Lower leg skin (tissue), 4 donors: Measurements from ENCODE around the gene FAM180A. TPM values are rescaled to one million over a fixed set of nuclear protein-coding genes. Genes with fewer than 3 reads are reported as not detected.

Source experiments
- DNase-seq, 2 donors: peaks; one replicate each; pipeline ENCODE4 v3.0.0-alpha.2; 2019; ENCODE audit warnings: low spot score in 2 of 2
- H3K4me3 ChIP-seq: fragments of 200-600 bp; sonication (generic); 2 replicates; pipeline ENCODE4 v1.5.1; 2017; ENCODE audit warnings: mild to moderate bottlenecking, low read depth; ENCODE audit not compliant: poor library complexity, severe bottlenecking
- POLR2A ChIP-seq, 2 donors: fragments of 450-650 bp; IDR thresholded peaks; one replicate each; pipeline ENCODE4 v1.6.1; 2016 to 2017; ENCODE audit warnings: antibody characterized with exemption in 2 of 2, mild to moderate bottlenecking in 1 of 2, moderate library complexity in 1 of 2
- WGBS, 2 donors: methylation state at CpG; one replicate each; pipeline ENCODE4 v1.1.5; 2018; 5-methylcytosine and 5-hydroxymethylcytosine counted together
- intact Hi-C: fragments of 100-400 bp; cut with DNase I; formaldehyde crosslinking; loops from one replicate; pipeline ENCODE4 v1.15.0; 2023; ENCODE audit warnings: low total_unique reads
- total RNA-seq, 4 donors: library from RNA; depleted of rRNA; stranded (reverse); fragments of >200 nt; gene quantifications; one replicate each; pipeline ENCODE4 v1.1.0, GENCODE V29; 2016
- TF ChIP-seq, protein P1 (sequence below), 3 donors: fragments of 450-650 bp; IDR thresholded peaks; one replicate each; pipeline ENCODE4 v1.5.1; 2016; ENCODE audit warnings: antibody characterized with exemption in 3 of 3, mild to moderate bottlenecking in 3 of 3, moderate library complexity in 2 of 3

Gene FAM180A
- total RNA-seq, result 10 to 100 TPM in 1 of 4 donors, 1 to 10 TPM in 2, under 1 TPM in 1; 0.34 to 10.3 (median 5.6) TPM

DNA sequence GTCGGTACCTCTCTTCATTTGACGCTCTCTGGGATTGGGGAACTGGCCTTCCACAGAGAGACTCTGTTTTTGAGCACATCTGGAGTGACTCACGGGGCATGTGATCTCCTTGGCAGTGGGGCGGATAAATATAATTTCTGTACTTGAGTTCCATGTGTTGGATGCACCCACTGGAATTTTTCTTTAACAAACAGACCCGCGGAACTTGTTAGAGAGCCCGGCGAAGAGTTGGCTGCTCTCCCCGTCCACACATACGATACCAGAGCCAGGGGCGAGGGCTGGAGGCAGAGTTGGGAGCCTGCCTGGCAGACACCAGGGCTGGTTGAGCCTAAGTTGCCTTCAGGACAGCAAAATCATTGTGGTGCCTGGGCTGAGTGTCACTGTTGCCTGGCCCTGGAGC is at the start of gene FAM180A:
Gene FAM180A (minus strand): TSS at position 44 of the 400 bp plus-strand sequence. CDS start 233 bp downstream, outside the sequence.
- intact Hi-C loops, result no loop called here
- peak; percentile 65 to 93 for DNase-seq
- WGBS, 2 donors, result 25 to 32% methylated on average over 11 of the region's 11 CpGs
- no peak for TF ChIP-seq POLR2A (IDR thresholded peaks at IDR 0.05)
- TF ChIP-seq, protein P1, sequence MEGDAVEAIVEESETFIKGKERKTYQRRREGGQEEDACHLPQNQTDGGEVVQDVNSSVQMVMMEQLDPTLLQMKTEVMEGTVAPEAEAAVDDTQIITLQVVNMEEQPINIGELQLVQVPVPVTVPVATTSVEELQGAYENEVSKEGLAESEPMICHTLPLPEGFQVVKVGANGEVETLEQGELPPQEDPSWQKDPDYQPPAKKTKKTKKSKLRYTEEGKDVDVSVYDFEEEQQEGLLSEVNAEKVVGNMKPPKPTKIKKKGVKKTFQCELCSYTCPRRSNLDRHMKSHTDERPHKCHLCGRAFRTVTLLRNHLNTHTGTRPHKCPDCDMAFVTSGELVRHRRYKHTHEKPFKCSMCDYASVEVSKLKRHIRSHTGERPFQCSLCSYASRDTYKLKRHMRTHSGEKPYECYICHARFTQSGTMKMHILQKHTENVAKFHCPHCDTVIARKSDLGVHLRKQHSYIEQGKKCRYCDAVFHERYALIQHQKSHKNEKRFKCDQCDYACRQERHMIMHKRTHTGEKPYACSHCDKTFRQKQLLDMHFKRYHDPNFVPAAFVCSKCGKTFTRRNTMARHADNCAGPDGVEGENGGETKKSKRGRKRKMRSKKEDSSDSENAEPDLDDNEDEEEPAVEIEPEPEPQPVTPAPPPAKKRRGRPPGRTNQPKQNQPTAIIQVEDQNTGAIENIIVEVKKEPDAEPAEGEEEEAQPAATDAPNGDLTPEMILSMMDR (IDR thresholded peaks at IDR 0.05), result no peak
- H3K4me3 ChIP-seq, result no peak within 1 kb of the TSS

DNA sequence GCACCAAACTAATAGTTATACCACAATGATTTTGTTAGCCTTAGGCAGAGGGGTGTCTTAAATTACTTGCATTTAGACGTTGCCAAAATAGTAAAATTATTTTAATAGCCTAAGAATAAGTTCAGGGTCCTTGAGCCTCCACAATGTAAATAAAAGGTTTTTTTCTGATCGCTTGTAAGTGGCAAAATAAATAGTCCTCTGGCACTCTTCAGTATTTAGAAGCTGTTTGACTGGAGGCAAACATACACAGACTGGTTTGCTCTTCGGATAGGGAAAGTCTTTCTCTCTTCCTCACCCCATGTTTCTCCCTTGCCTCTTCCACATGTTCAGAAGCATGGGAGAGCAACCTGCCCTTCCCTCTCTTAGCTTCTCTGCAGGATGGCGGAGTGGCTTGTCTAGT is 49.5 kb upstream of the FAM180A start:
- no peak for DNase-seq
- H3K4me3 ChIP-seq, result no peak overlapping the region
- intact Hi-C loops, result no loop called here
- TF ChIP-seq, protein P1 (IDR thresholded peaks at IDR 0.05), result no peak
- TF ChIP-seq POLR2A (IDR thresholded peaks at IDR 0.05), result no peak
- 62 to 65% methylated on average over 4 of the region's 4 CpGs for WGBS, 2 donors

DNA sequence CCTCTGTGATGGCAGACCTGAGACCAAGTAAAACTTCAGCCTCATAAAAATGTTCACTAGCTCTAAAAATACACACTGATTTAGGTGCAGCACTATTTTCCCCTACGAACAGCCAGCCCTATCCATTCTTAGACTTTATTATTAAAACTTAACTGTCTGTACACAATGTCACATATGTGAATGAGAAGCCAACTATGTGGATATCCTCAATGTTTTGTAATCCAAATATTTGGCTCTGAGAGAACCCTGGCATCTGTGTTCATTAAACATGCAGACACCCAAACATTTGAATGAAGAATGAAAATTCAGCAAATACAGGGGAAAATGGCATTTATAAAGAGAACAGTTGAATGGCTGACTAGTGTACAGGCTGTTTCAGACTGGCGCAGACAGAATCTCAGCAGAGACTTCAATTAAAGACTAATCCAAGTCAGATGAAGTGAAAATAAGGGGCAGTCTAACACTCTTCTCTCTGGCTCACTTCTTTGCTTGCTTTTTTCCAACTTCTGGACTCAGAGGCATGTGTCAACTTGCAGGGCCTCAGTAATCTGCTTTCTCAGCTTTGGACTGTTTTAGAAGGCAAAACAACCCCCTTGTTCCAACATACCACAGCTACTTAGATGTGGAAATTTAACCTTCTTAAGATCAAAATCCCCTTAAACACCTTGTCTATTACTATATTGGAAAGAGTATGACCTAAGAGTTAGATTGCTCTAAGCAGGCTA is 47.4 kb upstream of the FAM180A start:
- TF ChIP-seq, protein P1 (IDR thresholded peaks at IDR 0.05), result no peak
- TF ChIP-seq POLR2A (IDR thresholded peaks at IDR 0.05), result no peak
- intact Hi-C loops, result no loop called here
- no peak overlapping the region for H3K4me3 ChIP-seq
- 68 to 82% methylated on average over 2 of the region's 2 CpGs for WGBS, 2 donors
- no peak for DNase-seq

DNA sequence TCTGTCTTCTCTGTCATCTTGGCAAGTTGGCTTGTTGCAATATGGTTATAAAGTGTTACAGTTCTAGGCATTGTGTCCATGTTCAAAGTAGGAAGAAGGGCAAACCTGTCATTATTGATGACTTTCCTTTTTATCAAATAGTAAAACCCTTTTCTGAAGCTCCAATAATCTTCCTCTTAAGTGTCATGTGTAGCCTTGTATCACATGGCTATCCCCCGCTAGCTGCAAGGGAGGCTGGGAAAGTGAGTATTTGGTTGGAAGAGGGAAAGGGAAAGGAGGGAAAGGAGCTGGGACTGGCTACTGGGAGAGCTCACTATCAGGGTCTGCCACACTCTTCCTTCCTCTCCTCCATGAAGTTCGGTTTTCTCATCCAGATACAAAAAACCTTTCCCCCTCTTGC is 45.2 kb upstream of the FAM180A start:
- DNase-seq, result no peak
- intact Hi-C loops, result no loop called here
- H3K4me3 ChIP-seq, result no peak overlapping the region
- TF ChIP-seq POLR2A (IDR thresholded peaks at IDR 0.05), result no peak
- TF ChIP-seq, protein P1 (IDR thresholded peaks at IDR 0.05), result no peak
- WGBS, 2 donors, result 88 to 92% methylated on average over 2 of the region's 2 CpGs

- DNase-seq, result no peak
- TF ChIP-seq, protein P1 (IDR thresholded peaks at IDR 0.05), result no peak
- TF ChIP-seq POLR2A (IDR thresholded peaks at IDR 0.05), result no peak
- H3K4me3 ChIP-seq, result no peak overlapping the region
- 76 to 86% methylated on average over 9 of the region's 9 CpGs for WGBS, 2 donors
- intact Hi-C loops, result no loop called here
These were observed 44.3 kb upstream of the FAM180A start for GRCh38 chr7:135792866-135793265.

- TF ChIP-seq, protein P1 (IDR thresholded peaks at IDR 0.05), result no peak
- TF ChIP-seq POLR2A (IDR thresholded peaks at IDR 0.05), result no peak
- 69 to 72% methylated on average over 4 of the region's 4 CpGs for WGBS, 2 donors
- no peak for DNase-seq
- H3K4me3 ChIP-seq, result no peak overlapping the region
- intact Hi-C loops, result no loop called here
These were observed 43.7 kb upstream of the FAM180A start for GRCh38 chr7:135792363-135792668.
